IMR-90 (cell line): ENCODE measurements around the gene SRCIN1. TPM values are rescaled to one million over a fixed set of nuclear protein-coding genes. Genes with fewer than 3 reads are reported as not detected.

Source experiments
- ATAC-seq: fragments of 200-7000 bp; cut with Tn5 transposase; 2 replicates; pipeline ENCODE4 v1.9.1; 2020; ENCODE audit warnings: low read depth, mild to moderate bottlenecking, moderate library complexity
- BruUV-seq: library from RNA; stranded (reverse); fragments of 400-500 nt; replicated peaks from 2 replicates; lab custom pipeline; 2021; lab: Mats Ljungman, UMichigan
- CTCF ChIA-PET: fragments of 300-600 bp; formaldehyde crosslinking; extraction: SDS; loops from one replicate; lab custom pipeline; 2021; ENCODE audit warnings: antibody characterized with exemption; lab: Yijun Ruan, JAX
- POLR2A ChIA-PET: fragments of 300-600 bp; sonication (Branson Sonifier 250); formaldehyde crosslinking; loops from one replicate; lab custom pipeline; 2022; ENCODE audit warnings: antibody characterized with exemption; ENCODE audit not compliant: unreplicated experiment; lab: Charles Lee
- DNase-seq: peaks from one replicate; pipeline ENCODE4 v3.0.0; 2013
- H2AFZ ChIP-seq: replicated peaks from 2 replicates; pipeline ENCODE3; 2013; ENCODE audit warnings: low read length, mild to moderate bottlenecking; ENCODE audit not compliant: poor library complexity
- H2AK5ac ChIP-seq: 2 replicates; pipeline ENCODE4 v1.6.1; 2013; ENCODE audit warnings: low read depth, low read length, inconsistent platforms
- H2AK9ac ChIP-seq: replicated peaks from 2 replicates; pipeline ENCODE3; 2013; ENCODE audit warnings: mild to moderate bottlenecking, low read depth, low read length, moderate library complexity; ENCODE audit not compliant: poor library complexity
- H2BK120ac ChIP-seq: 2 replicates; pipeline ENCODE4 v1.6.1; 2013; ENCODE audit warnings: low read depth, low read length, inconsistent platforms
- H2BK15ac ChIP-seq: 3 replicates; pipeline ENCODE4 v1.6.1; 2013; ENCODE audit warnings: low read depth, low read length, inconsistent platforms
- H2BK20ac ChIP-seq: 2 replicates; pipeline ENCODE4 v1.6.1; 2013; ENCODE audit warnings: low read depth, mild to moderate bottlenecking, inconsistent platforms, low read length, moderate library complexity
- H2BK5ac ChIP-seq: 2 replicates; pipeline ENCODE4 v1.6.1; 2013; ENCODE audit warnings: mild to moderate bottlenecking, low read depth, low read length, inconsistent platforms; ENCODE audit not compliant: poor library complexity, severe bottlenecking
- H3K14ac ChIP-seq: replicated peaks from 2 replicates; pipeline ENCODE4 v1.6.1; 2013; ENCODE audit warnings: low read depth, low read length, inconsistent platforms
- H3K18ac ChIP-seq: 2 replicates; pipeline ENCODE4 v1.6.1; 2013; ENCODE audit warnings: low read depth, low read length, control low read depth
- H3K23ac ChIP-seq: 2 replicates; pipeline ENCODE4 v1.6.1; 2013; ENCODE audit warnings: low read depth, low read length, inconsistent platforms
- H3K27ac ChIP-seq: 2 replicates; pipeline ENCODE4 v1.5.1; 2013; ENCODE audit warnings: mild to moderate bottlenecking, control low read depth, low read length; ENCODE audit not compliant: insufficient read depth
- H3K27me3 ChIP-seq: 2 replicates; pipeline ENCODE4 v1.6.1; 2013; ENCODE audit warnings: low read length; ENCODE audit not compliant: control insufficient read depth, insufficient read depth
- H3K36me3 ChIP-seq: 2 replicates; pipeline ENCODE4 v1.6.1; 2013; ENCODE audit warnings: low read length, mixed read lengths; ENCODE audit not compliant: control insufficient read depth, insufficient read depth
- H3K4ac ChIP-seq: 2 replicates; pipeline ENCODE4 v1.6.1; 2013; ENCODE audit warnings: low read depth, low read length, inconsistent platforms
- H3K4me1 ChIP-seq: 2 replicates; pipeline ENCODE4 v1.6.1; 2013; ENCODE audit warnings: low read length, mixed read lengths; ENCODE audit not compliant: control insufficient read depth, insufficient read depth
- H3K4me2 ChIP-seq: 2 replicates; pipeline ENCODE4 v1.6.1; 2013; ENCODE audit warnings: low read depth, mild to moderate bottlenecking, control low read depth, low read length, moderate library complexity
- H3K4me3 ChIP-seq: 2 replicates; pipeline ENCODE4 v1.5.1; 2013; ENCODE audit warnings: low read depth, mild to moderate bottlenecking, control low read depth, low read length, moderate library complexity; ENCODE audit not compliant: insufficient read depth
- H3K56ac ChIP-seq: 2 replicates; pipeline ENCODE4 v1.6.1; 2013; ENCODE audit warnings: low read length, inconsistent platforms; ENCODE audit not compliant: insufficient read depth; ENCODE audit errors: extremely low read depth
- H3K79me1 ChIP-seq, 2 experiments: 2 replicates each; pipeline ENCODE4 v1.6.1; 2013; ENCODE audit warnings: low read length in 2 of 2, inconsistent platforms in 1 of 2, low read depth in 1 of 2
- H3K9ac ChIP-seq: 2 replicates; pipeline ENCODE4 v1.6.1; 2013; ENCODE audit warnings: low read depth, low read length, control low read depth
- H3K9me1 ChIP-seq: 2 replicates; pipeline ENCODE4 v1.6.1; 2013; ENCODE audit warnings: low read length, inconsistent platforms; ENCODE audit not compliant: insufficient read depth
- H3K9me3 ChIP-seq: 2 replicates; pipeline ENCODE4 v1.6.1; 2013; ENCODE audit warnings: low read length; ENCODE audit not compliant: control insufficient read depth, insufficient read depth
- H4K20me1 ChIP-seq: 2 replicates; pipeline ENCODE4 v1.6.1; 2013; ENCODE audit warnings: low read length, inconsistent platforms; ENCODE audit not compliant: insufficient read depth
- H4K5ac ChIP-seq: 2 replicates; pipeline ENCODE4 v1.6.1; 2013; ENCODE audit warnings: mild to moderate bottlenecking, low read depth, low read length, control low read depth
- H4K8ac ChIP-seq, 2 experiments: 2 replicates each; pipeline ENCODE4 v1.6.1; 2013; ENCODE audit warnings: low read depth in 2 of 2, low read length in 2 of 2, control low read depth in 1 of 2, inconsistent platforms in 1 of 2
- H4K91ac ChIP-seq: 2 replicates; pipeline ENCODE4 v1.6.1; 2013; ENCODE audit warnings: low read depth, low read length, inconsistent platforms; ENCODE audit not compliant: insufficient read depth
- BHLHE40 ChIP-seq: fragments of 150-350 bp; IDR thresholded peaks from 2 replicates; pipeline ENCODE4 v1.6.1; 2016; ENCODE audit warnings: mild to moderate bottlenecking, low read depth, low read length
- CEBPB ChIP-seq: IDR thresholded peaks from 2 replicates; pipeline ENCODE4 v1.6.1; 2012; ENCODE audit warnings: low read depth, low read length, improper control_type of control experiment
- CHD1 ChIP-seq: IDR thresholded peaks from 2 replicates; pipeline ENCODE4 v1.6.1; 2012; ENCODE audit warnings: low read depth, low read length, improper control_type of control experiment
- FOS ChIP-seq: fragments of 150-350 bp; IDR thresholded peaks from 2 replicates; pipeline ENCODE4 v1.6.1; 2016; ENCODE audit warnings: low read depth, low read length
- MAFK ChIP-seq: IDR thresholded peaks from 2 replicates; pipeline ENCODE4 v1.6.1; 2012; ENCODE audit warnings: low read depth, low read length, improper control_type of control experiment
- MAZ ChIP-seq: IDR thresholded peaks from 2 replicates; pipeline ENCODE4 v1.6.1; 2012; ENCODE audit warnings: low read depth, mild to moderate bottlenecking, low read length, improper control_type of control experiment, moderate library complexity, borderline replicate concordance
- MXI1 ChIP-seq: IDR thresholded peaks from 2 replicates; pipeline ENCODE4 v1.6.1; 2012; ENCODE audit warnings: low read depth, mild to moderate bottlenecking, low read length, moderate library complexity, borderline replicate concordance
- NFE2L2 ChIP-seq: fragments of 150-350 bp; IDR thresholded peaks from 2 replicates; pipeline ENCODE4 v1.6.1; 2016; ENCODE audit warnings: low read depth, mild to moderate bottlenecking, low read length
- POLR2A ChIP-seq: IDR thresholded peaks from 2 replicates; pipeline ENCODE4 v1.6.1; 2012; ENCODE audit warnings: mild to moderate bottlenecking, low read depth, low read length
- RCOR1 ChIP-seq: IDR thresholded peaks from 2 replicates; pipeline ENCODE4 v1.6.1; 2012; ENCODE audit warnings: mild to moderate bottlenecking, low read length, improper control_type of control experiment; ENCODE audit not compliant: insufficient replicate concordance
- RFX5 ChIP-seq: IDR thresholded peaks from 2 replicates; pipeline ENCODE4 v1.8.0; 2012; ENCODE audit warnings: low read depth, mild to moderate bottlenecking, low read length, moderate library complexity
- SMC3 ChIP-seq: fragments of 150-350 bp; IDR thresholded peaks from 2 replicates; pipeline ENCODE4 v1.6.1; 2016; ENCODE audit warnings: low read depth, mild to moderate bottlenecking, antibody characterized with exemption, low read length, moderate library complexity
- WGBS, 2 experiments: methylation state at CpG; one replicate each; pipeline versions ENCODE4 v1.1.5 to v1.1.7; 2013; ENCODE audit warnings: missing lambda C conversion rate in 2 of 2; ENCODE audit not compliant: insufficient read length in 1 of 2; ENCODE audit errors: extremely low coverage in 2 of 2; 5-methylcytosine and 5-hydroxymethylcytosine counted together
- dilution Hi-C: fragments of 300-500 bp; cut with HindIII; formaldehyde crosslinking; loops from one replicate; pipeline ENCODE4 v1.14.3; 2018; ENCODE audit warnings: low sequenced_read_pairs; ENCODE audit not compliant: unreplicated experiment
- in situ Hi-C: fragments of 300-500 bp; cut with MboI; formaldehyde crosslinking; loops from 3 replicates; pipeline ENCODE4 v1.14.3; 2019; ENCODE audit warnings: low sequenced_read_pairs, inconsistent platforms, mixed read lengths
- intact Hi-C: fragments of 100-400 bp; cut with micrococcal nuclease; formaldehyde crosslinking; loops from 2 replicates; pipeline ENCODE4 v1.10.0; 2022
- polyA plus RNA-seq, 3 experiments: library from polyadenylated mRNA; depleted of rRNA; stranded (reverse); fragments of >200 nt; gene quantifications; 2 replicates each; pipeline ENCODE4 v1.2.3, GENCODE V29; 2012; ENCODE audit warnings: low replicate concordance in 1 of 3
- total RNA-seq: library from RNA; depleted of rRNA; stranded (reverse); fragments of >200 nt; gene quantifications from 2 replicates; pipeline ENCODE4 v1.2.3, GENCODE V29; 2012
- TF ChIP-seq, protein P1 (sequence below): fragments of 150-350 bp; IDR thresholded peaks from 2 replicates; pipeline ENCODE4 v1.6.1; 2016; ENCODE audit warnings: low read depth, mild to moderate bottlenecking, low read length, moderate library complexity, borderline replicate concordance

The SRCIN1 gene
- total and polyA plus RNA-seq, 2 of the 4 experiments (the other 2 are of a cell fraction) = not detected

- ATAC-seq = no peak
- H3K18ac ChIP-seq = no peak overlapping the region
- no peaks in the 10 kb centered on the region for H3K4me1 ChIP-seq
- H2AFZ ChIP-seq = no peak overlapping the region
- no peak overlapping the region for H3K27ac ChIP-seq
- no peak overlapping the region for H3K56ac ChIP-seq
- H4K8ac ChIP-seq = no peak overlapping the region
- no peaks in the 10 kb centered on the region for H3K36me3 ChIP-seq
- ChIA-PET CTCF (interaction anchor here (0.6 to 1.2 kb wide), 2 partner anchors 28 to 35 kb away, joined by 3 read pairs; no protein-coding TSS in a partner anchor), POLR2A (interaction anchor here (0.6 kb wide), 1 partner anchor 187 kb away, joined by 11 read pairs; no protein-coding TSS in a partner anchor)
- no peak overlapping the region for H2BK20ac ChIP-seq
- no peak overlapping the region for H3K4me3 ChIP-seq
- H3K9me3 ChIP-seq = peaks cover 8% of the 10 kb centered on the region
- H4K91ac ChIP-seq = no peak overlapping the region
- no peaks in the 10 kb centered on the region for H3K79me1 ChIP-seq
- no peak overlapping the region for H2BK5ac ChIP-seq
- H3K27me3 ChIP-seq = peaks cover 69% of the 10 kb centered on the region
- in situ Hi-C loops (no loop called here), dilution Hi-C loops (no loop called here), intact Hi-C loops (no loop called here)
- no TSS peak for BruUV-seq
- H3K9ac ChIP-seq = no peak overlapping the region
- TF ChIP-seq RFX5 (no peak), NFE2L2 (no peak), MAZ (no peak), BHLHE40 (no peak), RCOR1 (no peak), FOS (no peak), SMC3 (no peak), MXI1 (no peak), CHD1 (no peak), MAFK (no peak), POLR2A (no peak), CEBPB (no peak)
- TF ChIP-seq, protein P1, sequence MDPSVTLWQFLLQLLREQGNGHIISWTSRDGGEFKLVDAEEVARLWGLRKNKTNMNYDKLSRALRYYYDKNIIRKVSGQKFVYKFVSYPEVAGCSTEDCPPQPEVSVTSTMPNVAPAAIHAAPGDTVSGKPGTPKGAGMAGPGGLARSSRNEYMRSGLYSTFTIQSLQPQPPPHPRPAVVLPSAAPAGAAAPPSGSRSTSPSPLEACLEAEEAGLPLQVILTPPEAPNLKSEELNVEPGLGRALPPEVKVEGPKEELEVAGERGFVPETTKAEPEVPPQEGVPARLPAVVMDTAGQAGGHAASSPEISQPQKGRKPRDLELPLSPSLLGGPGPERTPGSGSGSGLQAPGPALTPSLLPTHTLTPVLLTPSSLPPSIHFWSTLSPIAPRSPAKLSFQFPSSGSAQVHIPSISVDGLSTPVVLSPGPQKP = no peak
- H2AK9ac ChIP-seq = no peak overlapping the region
- H2BK15ac ChIP-seq = no peak overlapping the region
- H3K14ac ChIP-seq = no peak overlapping the region
- no peaks in the 10 kb centered on the region for H3K9me1 ChIP-seq
- no peak overlapping the region for H3K4ac ChIP-seq
- WGBS, 2 experiments = no CpG with 5 or more reads among the region's 2 CpGs
- H2AK5ac ChIP-seq = no peak overlapping the region
- no peak overlapping the region for H3K23ac ChIP-seq
- H4K5ac ChIP-seq = no peak overlapping the region
- H3K4me2 ChIP-seq = no peak overlapping the region
- H2BK120ac ChIP-seq = no peak overlapping the region
- no peak for DNase-seq
- H4K20me1 ChIP-seq = no peaks in the 10 kb centered on the region
These were observed 7.8 kb upstream of the SRCIN1 start for GRCh38 chr17:38613525-38613980.
